GM18873 (cell line): Measurements from ENCODE around the gene CPLX3.
A peak's percentile ranks its signal among the peaks of the same experiment; 100 is the strongest.

Experiments used
- ATAC-seq: cut with Tn5 transposase; IDR thresholded peaks from one replicate; pipeline ENCODE4 v1.9.1; 2021; ENCODE audit warnings: mild to moderate bottlenecking, moderate library complexity, moderate number of reproducible peaks; ENCODE audit not compliant: unreplicated experiment, low FRiP score

Gene CPLX3

GRCh38 chr15:74842581-74843444, 16.4 kb downstream of the CPLX3 start, which contains the start of gene ULK3:
TSS of gene ULK3 (minus strand) at chr15:74843156. CDS start at chr15:74843105, 51 bp downstream.
- ATAC-seq, result peak; percentile 47

DNA sequence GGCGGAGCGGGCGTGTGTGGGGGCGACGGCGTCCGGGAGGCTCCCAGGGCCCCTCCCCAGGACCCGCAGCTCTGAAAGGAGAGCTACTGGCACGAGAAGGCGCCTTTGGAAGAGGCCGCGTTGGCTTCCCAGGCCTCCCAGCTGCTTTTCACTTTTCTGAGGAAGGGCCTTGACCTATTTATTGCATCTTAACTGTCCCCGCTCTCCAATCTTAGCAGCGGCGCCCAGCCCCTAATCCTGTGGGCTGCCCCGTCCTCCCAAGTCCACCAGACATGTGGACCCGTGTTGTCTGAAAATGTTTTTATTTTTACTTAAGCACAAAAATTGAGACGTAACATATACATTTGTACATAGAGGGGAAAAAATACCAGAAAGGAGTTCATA, 17.0 kb downstream of the CPLX3 start:
- ATAC-seq, result no peak

DNA sequence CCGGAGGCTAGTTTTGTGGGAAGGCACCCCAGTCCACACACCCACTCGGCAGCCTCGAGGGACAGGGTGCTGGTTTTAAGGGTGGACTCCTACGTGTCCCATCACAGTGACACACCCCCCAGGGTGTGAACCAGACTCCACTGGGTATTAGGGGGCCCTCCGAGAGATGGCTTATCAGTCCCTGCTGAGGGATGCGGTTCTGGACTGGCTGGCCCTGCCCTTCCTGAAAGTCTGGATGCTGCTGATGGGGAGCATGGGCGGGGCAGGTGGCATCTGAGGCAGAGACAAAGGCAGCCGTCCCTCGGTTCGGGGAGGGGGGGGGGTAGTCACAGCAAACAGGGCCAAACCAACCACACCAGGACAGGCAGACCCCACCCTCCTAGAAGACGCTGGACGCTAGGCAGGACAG, 17.5 kb downstream of the CPLX3 start:
- ATAC-seq, result no peak

DNA sequence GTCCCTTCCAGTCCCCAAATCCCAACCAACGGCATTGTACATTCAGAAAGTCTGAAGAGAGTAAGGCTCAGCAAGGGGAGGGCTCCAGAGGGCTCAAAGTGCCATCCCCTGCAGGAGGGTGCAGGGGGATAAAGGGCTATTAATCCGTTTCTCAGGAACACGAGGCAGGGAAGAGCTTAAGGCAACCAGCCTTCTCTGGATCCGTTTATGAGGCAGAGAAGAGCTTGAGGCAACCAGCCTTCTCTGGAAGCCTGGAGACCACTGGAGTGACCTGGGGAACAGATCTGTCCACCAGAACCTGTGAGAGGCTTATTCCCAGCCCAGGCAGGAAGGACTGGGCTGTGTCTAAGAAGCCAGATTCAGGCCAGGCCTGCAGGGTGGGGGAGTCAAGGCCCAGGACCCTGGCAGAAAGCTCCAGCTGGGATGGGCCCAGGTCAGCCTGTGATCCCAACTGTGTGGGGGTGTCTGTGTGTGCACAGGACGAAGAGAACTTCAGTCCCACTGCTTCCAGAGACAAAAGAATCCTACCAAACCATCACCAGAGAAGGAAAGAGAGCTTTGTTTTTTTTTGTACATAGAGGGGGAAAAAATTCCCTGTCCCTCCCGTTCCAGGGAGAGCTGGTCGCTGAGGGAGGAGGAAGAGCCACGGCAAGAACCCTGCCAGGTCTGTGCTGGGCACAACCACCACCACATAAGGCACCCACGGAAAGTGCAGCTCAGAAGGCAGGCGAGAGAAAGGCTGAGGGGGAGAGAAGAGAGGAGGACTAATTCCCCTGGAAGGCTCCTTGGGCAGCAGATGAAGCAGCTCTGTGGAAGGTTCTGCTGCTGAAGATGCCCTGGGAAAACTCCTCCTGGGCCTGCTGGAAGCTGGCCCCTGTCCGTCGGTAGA, 18.1 kb downstream of the CPLX3 start:
- ATAC-seq, result no peak

DNA sequence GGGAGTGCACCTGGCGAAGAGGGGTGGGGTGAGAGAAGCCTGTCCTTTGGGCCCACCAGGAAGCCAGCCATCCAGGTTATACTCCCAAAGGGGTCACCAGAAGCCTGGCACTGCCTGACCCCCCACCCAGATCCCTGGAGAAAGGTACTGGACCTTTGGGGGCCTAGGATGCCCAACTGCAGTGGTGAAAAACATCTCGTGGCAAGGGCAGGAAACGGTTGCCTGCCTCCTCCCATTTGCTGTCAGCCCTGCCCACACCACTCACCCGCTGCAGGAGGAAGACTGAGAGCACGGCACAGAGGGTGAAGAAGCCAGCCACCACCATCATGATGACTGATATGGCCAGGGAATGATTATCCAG, 18.8 kb downstream of the CPLX3 start:
- no peak for ATAC-seq

GRCh38 chr15:74845581-74845980, 19.2 kb downstream of the CPLX3 start:
- no peak for ATAC-seq

DNA sequence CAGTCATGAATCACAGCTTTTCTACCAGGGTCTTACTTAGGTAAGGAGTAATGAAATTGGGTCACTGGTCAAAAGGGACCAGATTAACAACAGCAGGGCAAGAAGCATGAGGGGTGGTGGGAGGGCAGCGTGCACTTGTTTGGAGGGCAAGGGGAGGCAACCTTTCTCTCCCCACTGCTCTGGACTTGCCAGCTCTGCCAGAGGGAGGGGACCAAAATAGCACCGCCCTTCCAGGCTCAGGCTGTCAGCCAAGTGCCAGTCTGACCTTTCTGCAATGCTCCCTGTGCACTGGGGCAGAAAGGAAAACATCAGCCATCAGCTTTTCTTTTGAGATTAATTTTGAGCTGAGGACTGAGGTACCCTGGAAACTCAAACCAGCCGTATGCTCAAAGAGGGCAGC, 21.0 kb downstream of the CPLX3 start:
- no peak for ATAC-seq

DNA sequence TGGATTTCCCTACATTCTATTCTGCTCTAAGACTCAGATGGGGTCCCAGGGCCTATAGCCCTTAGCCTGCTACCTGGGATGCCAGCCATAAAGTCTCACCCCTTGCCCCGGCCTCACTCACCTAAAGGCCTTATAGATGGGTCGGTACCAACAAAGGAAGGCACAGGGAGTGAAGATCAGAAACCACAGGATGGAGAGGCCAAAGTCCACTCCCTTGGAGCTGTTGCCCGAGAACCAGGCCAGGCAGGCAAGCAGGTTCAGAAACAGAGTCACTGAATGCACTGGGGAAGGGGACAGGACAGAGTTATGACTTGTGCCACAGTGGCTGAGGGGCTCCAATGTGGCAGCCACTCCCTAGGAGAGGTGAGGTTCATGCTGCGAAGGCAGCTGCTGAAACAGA, 24.0 kb downstream of the CPLX3 start:
- ATAC-seq, result no peak

GRCh38 chr15:74851960-74852359, 25.5 kb downstream of the CPLX3 start:
- no peak for ATAC-seq

GRCh38 chr15:74854453-74855022, 28.1 kb downstream of the CPLX3 start:
- no peak for ATAC-seq

GRCh38 chr15:74855857-74856256, 29.4 kb downstream of the CPLX3 start:
- ATAC-seq, result no peak

GRCh38 chr15:74856537-74856936, 30.1 kb downstream of the CPLX3 start:
- ATAC-seq, result no peak

DNA sequence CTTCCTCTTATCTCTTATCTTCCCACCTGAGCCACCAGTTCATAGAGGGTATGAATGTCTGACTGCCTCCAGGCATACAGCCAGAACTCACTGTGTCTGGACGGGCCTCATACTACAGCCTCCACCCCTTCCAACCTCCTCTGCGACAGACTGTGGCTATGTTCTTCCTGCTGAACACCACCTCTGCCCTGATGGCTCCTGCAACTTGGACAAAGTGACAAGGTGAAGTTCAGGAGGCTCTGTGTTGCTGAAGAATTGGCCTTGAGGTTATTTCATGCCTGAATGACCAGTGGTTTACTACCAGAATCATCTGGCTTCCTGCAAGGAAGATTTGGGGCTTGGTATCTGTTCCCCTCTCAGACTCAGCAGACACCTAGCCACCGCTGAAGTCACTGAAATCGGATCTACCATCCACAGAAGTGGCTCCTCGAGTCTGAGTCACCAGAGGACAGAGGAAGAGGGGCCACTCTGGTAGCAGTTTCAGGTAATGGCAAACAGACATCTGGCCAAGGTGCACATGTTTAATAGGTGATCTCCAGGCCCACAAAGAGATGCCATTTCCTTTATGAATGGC, 30.7 kb downstream of the CPLX3 start:
- peak; percentile 54 for ATAC-seq

DNA sequence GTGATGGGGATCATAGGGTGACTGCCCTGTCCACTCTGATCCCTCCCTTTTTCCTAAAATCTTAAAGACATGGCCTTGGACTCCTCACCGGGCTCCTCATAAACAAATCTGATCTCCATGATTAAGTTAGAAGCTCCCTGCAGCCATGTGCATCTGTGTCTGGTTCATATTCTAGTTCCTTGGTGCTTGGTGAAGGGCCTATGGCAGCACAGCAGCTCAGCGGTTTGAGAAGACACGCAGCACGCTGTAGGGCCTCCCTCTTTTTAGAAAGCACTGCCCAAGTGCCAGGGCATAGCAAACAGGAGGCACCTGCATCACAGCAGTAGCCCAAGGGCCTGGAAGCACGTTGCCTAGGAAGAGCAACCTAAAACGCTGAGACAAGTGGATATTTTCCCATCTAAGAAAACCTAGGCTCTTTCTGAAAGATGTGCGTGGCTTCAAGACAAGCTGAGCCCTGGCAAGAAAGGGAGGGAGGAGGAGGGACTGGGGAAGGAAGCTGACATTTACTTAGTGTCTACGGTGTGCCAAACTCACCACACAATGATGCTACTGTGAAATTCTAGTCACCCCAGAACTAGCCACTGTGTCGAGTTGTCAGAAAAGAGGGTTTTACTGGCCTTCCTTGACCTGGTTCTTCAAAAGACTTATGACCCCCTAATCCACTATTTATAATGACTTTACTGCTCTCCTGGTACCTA, 31.4 kb downstream of the CPLX3 start:
- peak; percentile 20 for ATAC-seq

DNA sequence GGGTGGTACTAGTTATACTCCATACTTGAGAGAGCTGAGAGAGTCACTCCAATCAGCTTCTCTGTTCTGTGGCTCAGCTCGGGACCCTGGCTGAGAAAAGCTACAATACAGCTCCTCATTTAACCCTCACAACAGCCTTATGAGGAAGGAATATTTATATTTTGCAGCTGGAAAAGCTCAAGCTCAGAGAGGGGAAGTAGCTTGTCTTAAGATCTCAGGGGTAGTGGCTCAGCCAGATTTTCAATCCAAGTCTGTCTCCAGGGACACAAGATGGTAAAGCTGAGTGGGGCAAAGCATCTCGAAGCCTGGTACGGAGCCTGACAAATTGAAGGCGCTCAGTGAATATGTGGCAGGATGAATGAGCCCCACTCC, 31.9 kb downstream of the CPLX3 start:
- no peak for ATAC-seq

DNA sequence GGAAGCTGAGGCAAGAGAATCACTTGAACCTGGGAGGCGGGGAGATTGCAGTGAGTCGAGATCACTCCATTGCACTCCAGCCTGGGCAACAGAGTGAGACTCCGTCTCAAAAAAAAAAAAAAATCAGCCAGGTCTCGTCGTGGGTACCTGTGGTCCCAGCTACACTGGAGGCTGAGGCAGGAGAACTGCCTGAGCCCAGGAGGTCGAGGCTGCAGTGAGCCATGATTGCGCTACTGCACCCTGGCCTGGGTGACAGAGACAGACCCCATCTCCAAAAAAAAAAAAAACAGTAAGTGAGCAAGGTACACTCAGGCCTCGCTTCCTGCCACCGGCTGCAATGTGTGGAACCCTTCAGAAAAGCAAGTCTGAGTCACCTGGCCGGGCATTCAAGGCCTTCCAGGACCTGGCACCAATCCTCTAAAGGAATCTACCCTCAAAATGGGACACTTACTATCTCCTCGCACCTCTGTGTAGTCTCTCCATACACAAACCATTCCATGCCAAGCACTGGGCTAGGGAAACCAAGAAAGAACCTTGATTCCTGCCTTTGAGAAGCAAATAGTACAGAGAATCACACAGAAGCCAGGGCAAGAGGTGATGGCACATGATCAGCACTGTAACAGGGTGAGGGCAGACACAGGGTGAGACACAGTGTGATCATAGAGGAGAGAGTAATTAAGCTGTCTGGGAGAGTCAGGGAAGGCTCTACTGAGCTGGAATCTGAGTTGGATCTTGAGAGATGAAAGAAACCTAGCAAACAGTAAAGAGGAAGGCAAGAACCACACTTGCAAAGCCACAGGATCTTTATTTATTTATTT, 37.0 kb downstream of the CPLX3 start:
- ATAC-seq, result no peak

GRCh38 chr15:74864296-74864695, 37.9 kb downstream of the CPLX3 start:
- ATAC-seq, result no peak

- no peak for ATAC-seq
Observed at GRCh38 chr15:74865316-74865715, 38.9 kb downstream of the CPLX3 start.

DNA sequence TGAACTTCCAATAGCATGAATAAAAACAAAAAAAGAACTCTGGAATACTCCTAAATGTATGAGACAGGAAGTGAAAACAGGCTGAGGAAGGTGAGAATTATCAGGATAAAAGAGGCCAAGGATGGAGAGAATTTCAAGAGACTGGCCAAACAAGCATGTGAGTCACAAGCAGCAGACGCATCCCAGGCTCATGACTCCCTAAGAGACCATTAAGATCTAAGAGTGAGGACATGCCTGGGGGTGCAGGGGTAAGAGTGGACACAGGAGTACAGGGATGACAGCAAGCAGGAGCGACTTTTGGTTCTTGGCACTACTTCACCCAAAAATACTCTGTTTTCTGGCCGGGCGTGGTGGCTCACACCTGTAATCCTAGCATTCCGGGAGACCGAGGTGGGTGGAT, 39.7 kb downstream of the CPLX3 start:
- ATAC-seq, result no peak
